ENCODE data around the gene SYNDIG1L.

Gene SYNDIG1L

DNA sequence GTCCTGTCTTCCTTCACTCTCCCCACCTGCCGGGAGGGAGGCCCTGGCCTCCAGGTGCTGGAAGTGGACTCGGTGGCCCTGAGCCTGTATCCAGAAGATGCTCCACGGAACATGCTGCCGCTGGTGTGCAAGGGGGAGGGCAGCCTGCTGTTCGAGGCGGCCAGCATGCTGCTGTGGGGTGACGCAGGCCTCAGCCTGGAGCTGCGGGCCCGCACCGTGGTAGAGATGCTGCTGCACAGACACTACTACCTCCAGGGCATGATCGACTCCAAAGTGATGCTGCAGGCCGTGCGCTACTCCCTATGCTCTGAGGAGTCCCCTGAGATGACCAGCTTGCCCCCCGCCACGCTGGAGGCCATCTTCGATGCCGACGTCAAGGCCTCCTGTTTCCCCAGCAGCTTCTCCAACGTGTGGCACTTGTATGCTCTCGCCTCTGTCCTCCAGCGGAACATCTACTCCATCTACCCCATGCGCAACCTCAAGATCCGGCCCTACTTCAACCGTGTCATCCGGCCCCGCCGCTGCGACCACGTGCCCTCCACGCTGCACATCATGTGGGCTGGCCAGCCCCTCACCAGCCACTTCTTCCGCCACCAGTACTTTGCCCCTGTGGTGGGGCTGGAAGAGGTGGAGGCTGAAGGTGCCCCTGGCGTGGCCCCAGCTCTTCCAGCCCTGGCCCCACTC, 69.0 kb downstream of the SYNDIG1L start:
- no peaks in the 10 kb centered on the region for H3K79me2 ChIP-seq
- no peak overlapping the region for H2AFZ ChIP-seq
- H3K4me2 ChIP-seq (ENCODE audit: low read length): no peak overlapping the region
- H3K9me3 ChIP-seq (ENCODE audit: control insufficient read depth, low read length): no peaks in the 10 kb centered on the region
- H3K36me3 ChIP-seq (ENCODE audit: control insufficient read depth, insufficient read depth, low read length): no peaks in the 10 kb centered on the region
- H3K27ac ChIP-seq: no peak overlapping the region
- TF ChIP-seq CTCF (IDR thresholded peaks at IDR 0.05): no peak
- H3K4me3 ChIP-seq (ENCODE audit: low read depth, low read length): no peak overlapping the region
- no peaks in the 10 kb centered on the region for H3K4me1 ChIP-seq
- no peak overlapping the region for H3K9ac ChIP-seq
- H3K27me3 ChIP-seq (ENCODE audit: control insufficient read depth, insufficient read depth, low read length): no peaks in the 10 kb centered on the region

All from parathyroid adenoma (tissue), 2 donors.